HepG2 (cell line): Measurements from ENCODE around the gene FN1. TPM values are rescaled to one million over a fixed set of nuclear protein-coding genes. Genes with fewer than 3 reads are reported as not detected.

Experiments
- CCAR2 ChIP-seq: fragments of 200-400 bp; formaldehyde crosslinking; optimal IDR thresholded peaks from 2 replicates; pipeline ENCODE3; 2018; ENCODE audit warnings: low read depth, mild to moderate bottlenecking, low read length, moderate library complexity
- HCFC1 ChIP-seq: fragments of 150-350 bp; IDR thresholded peaks from 2 replicates; pipeline ENCODE4 v1.6.1; 2014; ENCODE audit warnings: low read depth, low read length
- HOXA9 ChIP-seq: sonication (generic); formaldehyde crosslinking; IDR thresholded peaks from 2 replicates; pipeline ENCODE4 v1.8.1; 2022; ENCODE audit warnings: missing genetic modification reagents, mild to moderate bottlenecking, moderate library complexity, borderline replicate concordance
- IRX3 ChIP-seq: sonication (generic); formaldehyde crosslinking; IDR thresholded peaks from 2 replicates; pipeline ENCODE4 v1.8.1; 2023; ENCODE audit warnings: mild to moderate bottlenecking, low read depth, missing genetic modification reagents, borderline replicate concordance
- MIXL1 ChIP-seq: IDR thresholded peaks from 2 replicates; pipeline ENCODE4 v1.6.1; 2016
- PAF1 ChIP-seq: IDR thresholded peaks from 2 replicates; pipeline ENCODE4 v1.6.1; 2016; ENCODE audit warnings: missing genetic modification reagents, missing compliant biosample characterization
- PCBP1 ChIP-seq: fragments of 200-400 bp; formaldehyde crosslinking; IDR thresholded peaks from 2 replicates; pipeline ENCODE4 v1.6.1; 2017; ENCODE audit warnings: mild to moderate bottlenecking, low read depth, low read length, borderline replicate concordance
- RELA ChIP-seq: sonication (generic); formaldehyde crosslinking; IDR thresholded peaks from 2 replicates; pipeline ENCODE4 v1.4.0; 2020; ENCODE audit warnings: missing genetic modification reagents
- SIN3A ChIP-seq: IDR thresholded peaks from 2 replicates; pipeline ENCODE4 v1.6.1; 2011; ENCODE audit warnings: low read depth, mild to moderate bottlenecking, control low read depth, low read length, borderline replicate concordance
- SMAD9 ChIP-seq: sonication (generic); formaldehyde crosslinking; IDR thresholded peaks from 2 replicates; pipeline ENCODE4 v1.5.1; 2020; ENCODE audit warnings: mild to moderate bottlenecking, missing genetic modification reagents
- SMARCE1 ChIP-seq: fragments of 450-650 bp; IDR thresholded peaks from 2 replicates; pipeline ENCODE4 v1.6.1; 2017; ENCODE audit warnings: borderline replicate concordance
- SNAPC2 ChIP-seq: sonication (generic); formaldehyde crosslinking; IDR thresholded peaks from 2 replicates; pipeline ENCODE4 v1.8.1; 2022; ENCODE audit warnings: mild to moderate bottlenecking, missing genetic modification reagents
- STAG1 ChIP-seq: sonication (generic); formaldehyde crosslinking; IDR thresholded peaks from 2 replicates; pipeline ENCODE4 v1.4.0; 2020; ENCODE audit warnings: missing genetic modification reagents
- ZFX ChIP-seq: sonication (generic); formaldehyde crosslinking; IDR thresholded peaks from 2 replicates; pipeline ENCODE4 v1.4.0; 2020; ENCODE audit warnings: mild to moderate bottlenecking, low read depth, missing genetic modification reagents, moderate library complexity
- ZMYM3 ChIP-seq: sonication (generic); formaldehyde crosslinking; IDR thresholded peaks from 2 replicates; pipeline ENCODE4 v1.5.1; 2020; ENCODE audit warnings: mild to moderate bottlenecking, missing genetic modification reagents
- ZNF260 ChIP-seq: sonication (generic); formaldehyde crosslinking; IDR thresholded peaks from 2 replicates; pipeline ENCODE4 v1.4.0; 2020; ENCODE audit warnings: missing genetic modification reagents, low read depth, mild to moderate bottlenecking, borderline replicate concordance
- ZNF326 ChIP-seq: sonication (generic); formaldehyde crosslinking; IDR thresholded peaks from 2 replicates; pipeline ENCODE4 v1.4.0; 2020; ENCODE audit warnings: missing genetic modification reagents, borderline replicate concordance
- ZNF367 ChIP-seq: sonication (generic); formaldehyde crosslinking; IDR thresholded peaks from 2 replicates; pipeline ENCODE4 v1.4.0; 2020; ENCODE audit warnings: missing genetic modification reagents, borderline replicate concordance
- ZNF431 ChIP-seq: sonication (generic); formaldehyde crosslinking; IDR thresholded peaks from 2 replicates; pipeline ENCODE4 v1.9.0; 2022; ENCODE audit warnings: missing genetic modification reagents, low read depth, mild to moderate bottlenecking, borderline replicate concordance
- ZNF766 ChIP-seq: sonication (generic); formaldehyde crosslinking; IDR thresholded peaks from 2 replicates; pipeline ENCODE4 v1.5.0; 2020; ENCODE audit warnings: missing genetic modification reagents, borderline replicate concordance
- polyA plus RNA-seq, 8 experiments: library from polyadenylated mRNA; depleted of rRNA in 3 of 8; stranded (reverse) in 7 of 8; unstranded in 1 of 8; fragments of >200 nt; fragmentation: Illumina TruSeq in 4 of 8; extraction: Trizol in 4 of 8; gene quantifications; 2 replicates each; pipeline versions ENCODE4 v1.2.1 to v1.2.3, GENCODE V29; 2011 to 2016; ENCODE audit warnings: low read depth in 4 of 8, missing spikeins in 1 of 8, mixed read lengths in 1 of 8; ENCODE audit not compliant: insufficient read depth in 1 of 8
- total RNA-seq, 5 experiments: library from RNA; depleted of rRNA; stranded (reverse); fragments of >200 nt; fragmentation: Illumina TruSeq; extraction: Trizol; gene quantifications; 2 replicates each; pipeline ENCODE4 v1.2.3, GENCODE V29; 2016; ENCODE audit warnings: low read depth in 1 of 5
- TF ChIP-seq, protein P1 (sequence below): sonication (generic); formaldehyde crosslinking; IDR thresholded peaks from 2 replicates; pipeline ENCODE4; 2020; ENCODE audit warnings: missing genetic modification reagents, mild to moderate bottlenecking, borderline replicate concordance
- TF ChIP-seq, protein P2 (sequence below): sonication (generic); formaldehyde crosslinking; IDR thresholded peaks from 2 replicates; pipeline ENCODE4 v1.4.0; 2020; ENCODE audit warnings: mild to moderate bottlenecking, missing genetic modification reagents
- TF ChIP-seq, protein P3 (sequence below): IDR thresholded peaks from 2 replicates; pipeline ENCODE4 v1.6.1; 2016; ENCODE audit warnings: missing compliant biosample characterization, missing genetic modification reagents, borderline replicate concordance
- TF ChIP-seq, protein P4 (sequence below): sonication (generic); formaldehyde crosslinking; IDR thresholded peaks from 2 replicates; pipeline ENCODE4 v1.8.0; 2022; ENCODE audit warnings: mild to moderate bottlenecking, missing genetic modification reagents

The FN1 gene
- total and polyA plus RNA-seq, 2 of the 13 experiments (the other 11 are each of a cell fraction or from before 2014, with no cell fraction given) = 1,847 to 6,471 TPM

DNA sequence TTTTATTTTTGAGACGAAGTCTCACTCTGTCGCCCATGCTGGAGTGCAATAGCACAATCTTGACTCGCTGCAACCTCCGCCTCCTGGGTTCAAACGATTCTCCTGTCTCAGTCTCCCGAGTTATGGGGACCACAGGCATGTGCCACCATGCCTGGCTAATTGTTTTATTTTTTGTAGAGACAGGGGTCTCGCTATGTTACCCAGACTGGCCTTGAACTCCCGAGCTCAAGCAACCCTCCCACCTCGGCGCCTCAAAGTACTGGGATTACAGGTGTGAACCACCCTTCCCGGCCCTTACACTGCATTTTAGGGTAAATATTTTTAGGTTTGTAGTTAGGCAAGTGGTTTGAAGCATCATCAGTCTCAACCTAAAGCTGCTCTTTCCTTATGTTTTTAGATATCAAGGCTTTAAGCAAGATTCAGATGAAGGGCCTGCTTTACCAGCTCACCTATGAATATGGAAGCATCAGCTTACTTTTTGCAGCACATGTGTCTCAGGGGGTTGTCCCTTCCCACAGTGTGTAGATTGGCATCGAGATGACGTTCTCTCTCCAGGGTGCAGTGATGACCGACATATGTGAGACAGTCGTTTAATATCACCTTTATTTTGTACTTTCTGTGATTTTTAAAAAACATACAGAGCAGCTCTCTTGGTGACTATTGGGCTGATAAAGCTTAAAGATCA, 76.8 kb downstream of the FN1 start (continued):
- TF ChIP-seq, protein P1, sequence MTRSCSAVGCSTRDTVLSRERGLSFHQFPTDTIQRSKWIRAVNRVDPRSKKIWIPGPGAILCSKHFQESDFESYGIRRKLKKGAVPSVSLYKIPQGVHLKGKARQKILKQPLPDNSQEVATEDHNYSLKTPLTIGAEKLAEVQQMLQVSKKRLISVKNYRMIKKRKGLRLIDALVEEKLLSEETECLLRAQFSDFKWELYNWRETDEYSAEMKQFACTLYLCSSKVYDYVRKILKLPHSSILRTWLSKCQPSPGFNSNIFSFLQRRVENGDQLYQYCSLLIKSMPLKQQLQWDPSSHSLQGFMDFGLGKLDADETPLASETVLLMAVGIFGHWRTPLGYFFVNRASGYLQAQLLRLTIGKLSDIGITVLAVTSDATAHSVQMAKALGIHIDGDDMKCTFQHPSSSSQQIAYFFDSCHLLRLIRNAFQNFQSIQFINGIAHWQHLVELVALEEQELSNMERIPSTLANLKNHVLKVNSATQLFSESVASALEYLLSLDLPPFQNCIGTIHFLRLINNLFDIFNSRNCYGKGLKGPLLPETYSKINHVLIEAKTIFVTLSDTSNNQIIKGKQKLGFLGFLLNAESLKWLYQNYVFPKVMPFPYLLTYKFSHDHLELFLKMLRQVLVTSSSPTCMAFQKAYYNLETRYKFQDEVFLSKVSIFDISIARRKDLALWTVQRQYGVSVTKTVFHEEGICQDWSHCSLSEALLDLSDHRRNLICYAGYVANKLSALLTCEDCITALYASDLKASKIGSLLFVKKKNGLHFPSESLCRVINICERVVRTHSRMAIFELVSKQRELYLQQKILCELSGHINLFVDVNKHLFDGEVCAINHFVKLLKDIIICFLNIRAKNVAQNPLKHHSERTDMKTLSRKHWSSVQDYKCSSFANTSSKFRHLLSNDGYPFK (CRISPR knock-in tag) = no peak
- TF ChIP-seq ZNF326 (CRISPR knock-in tag) = no peak
- TF ChIP-seq, protein P2, sequence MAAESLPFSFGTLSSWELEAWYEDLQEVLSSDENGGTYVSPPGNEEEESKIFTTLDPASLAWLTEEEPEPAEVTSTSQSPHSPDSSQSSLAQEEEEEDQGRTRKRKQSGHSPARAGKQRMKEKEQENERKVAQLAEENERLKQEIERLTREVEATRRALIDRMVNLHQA = no peak
- TF ChIP-seq SMAD9 (CRISPR knock-in tag) = no peak
- no peak for TF ChIP-seq ZFX (CRISPR knock-in tag)
- TF ChIP-seq IRX3 (CRISPR knock-in tag) = 0 out of 2 replicates have a peak, but pooled peaks have one; percentile 54
- peak; percentile 98 for TF ChIP-seq PAF1 (CRISPR knock-in tag)
- 0 out of 2 replicates have a peak, but pooled peaks have one; percentile 75 for TF ChIP-seq HOXA9 (CRISPR knock-in tag)
- TF ChIP-seq ZNF367 (CRISPR knock-in tag) = no peak
- TF ChIP-seq, protein P3, sequence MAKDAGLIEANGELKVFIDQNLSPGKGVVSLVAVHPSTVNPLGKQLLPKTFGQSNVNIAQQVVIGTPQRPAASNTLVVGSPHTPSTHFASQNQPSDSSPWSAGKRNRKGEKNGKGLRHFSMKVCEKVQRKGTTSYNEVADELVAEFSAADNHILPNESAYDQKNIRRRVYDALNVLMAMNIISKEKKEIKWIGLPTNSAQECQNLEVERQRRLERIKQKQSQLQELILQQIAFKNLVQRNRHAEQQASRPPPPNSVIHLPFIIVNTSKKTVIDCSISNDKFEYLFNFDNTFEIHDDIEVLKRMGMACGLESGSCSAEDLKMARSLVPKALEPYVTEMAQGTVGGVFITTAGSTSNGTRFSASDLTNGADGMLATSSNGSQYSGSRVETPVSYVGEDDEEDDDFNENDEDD = no peak
- TF ChIP-seq SIN3A = no peak
- TF ChIP-seq PCBP1 = no peak
- no peak for TF ChIP-seq ZNF260 (CRISPR knock-in tag)
- no peak for TF ChIP-seq STAG1 (CRISPR knock-in tag)
- peak; percentile 58 for TF ChIP-seq CCAR2
- TF ChIP-seq SNAPC2 (CRISPR knock-in tag) = peak; percentile 86; the same call in 1 of the 2 replicates
- TF ChIP-seq RELA (CRISPR knock-in tag) = 0 out of 2 replicates have a peak, but pooled peaks have one; percentile 43
- no peak for TF ChIP-seq MIXL1 (CRISPR knock-in tag)
- TF ChIP-seq, protein P4, sequence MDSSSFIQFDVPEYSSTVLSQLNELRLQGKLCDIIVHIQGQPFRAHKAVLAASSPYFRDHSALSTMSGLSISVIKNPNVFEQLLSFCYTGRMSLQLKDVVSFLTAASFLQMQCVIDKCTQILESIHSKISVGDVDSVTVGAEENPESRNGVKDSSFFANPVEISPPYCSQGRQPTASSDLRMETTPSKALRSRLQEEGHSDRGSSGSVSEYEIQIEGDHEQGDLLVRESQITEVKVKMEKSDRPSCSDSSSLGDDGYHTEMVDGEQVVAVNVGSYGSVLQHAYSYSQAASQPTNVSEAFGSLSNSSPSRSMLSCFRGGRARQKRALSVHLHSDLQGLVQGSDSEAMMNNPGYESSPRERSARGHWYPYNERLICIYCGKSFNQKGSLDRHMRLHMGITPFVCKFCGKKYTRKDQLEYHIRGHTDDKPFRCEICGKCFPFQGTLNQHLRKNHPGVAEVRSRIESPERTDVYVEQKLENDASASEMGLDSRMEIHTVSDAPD (CRISPR knock-in tag) = no peak
- no peak for TF ChIP-seq ZNF431 (CRISPR knock-in tag)
- TF ChIP-seq ZMYM3 (CRISPR knock-in tag) = no peak
- TF ChIP-seq HCFC1 = no peak
- TF ChIP-seq ZNF766 (CRISPR knock-in tag) = 0 out of 2 replicates have a peak, but pooled peaks have one; percentile 51
- no peak for TF ChIP-seq SMARCE1
